Frontal cortex (tissue), 4 donors: ENCODE data around the gene PLAAT3. TPM values are rescaled to one million over a fixed set of nuclear protein-coding genes. Genes with fewer than 3 reads are reported as not detected.

Source experiments
- DNase-seq, 2 donors: peaks; one replicate each; pipeline ENCODE4 v3.0.0; 2012; ENCODE audit warnings: low spot score in 2 of 2
- FAIRE-seq: peaks from 2 replicates; lab custom pipeline; 2012; peaks lifted over from hg19 to GRCh38; lab: Jason Lieb, UNC
- total RNA-seq: library from RNA; depleted of rRNA; stranded (reverse); fragments of >200 nt; gene quantifications from one replicate; pipeline ENCODE4 v1.2.3, GENCODE V29; 2014
- donor health status: control.
- donor health status: control.
- donor health status: control.

PLAAT3 gene
- total RNA-seq, 1 donor from 2014 or later: 2.4 TPM

GRCh38 chr11:63573881-63574855 is 40.1 kb downstream of the PLAAT3 start:
- no peak for FAIRE-seq
- no peak for DNase-seq

GRCh38 chr11:63572026-63572688 is 42.1 kb downstream of the PLAAT3 start:
- DNase-seq (no peak), FAIRE-seq (no peak)

GRCh38 chr11:63569570-63569969 is 44.7 kb downstream of the PLAAT3 start:
- DNase-seq (no peak), FAIRE-seq (no peak)

GRCh38 chr11:63567044-63567840 is 47.0 kb downstream of the PLAAT3 start:
- DNase-seq (no peak), FAIRE-seq (no peak)

- DNase-seq (no peak), FAIRE-seq (no peak)
Observed at GRCh38 chr11:63564784-63565350, 49.4 kb downstream of the PLAAT3 start.

- DNase-seq: no peak
Observed at GRCh38 chr11:63564056-63564774, 50.0 kb downstream of the PLAAT3 start.

GRCh38 chr11:63563201-63564055 is 50.8 kb downstream of the PLAAT3 start, which contains the start of gene PLAAT2:
Gene PLAAT2 (minus strand): TSS chr11:63563379. CDS start chr11:63563324, 55 bp downstream.
- DNase-seq (no peak), FAIRE-seq (no peak)

More at GRCh38 chr11:63564056-63564774, 50.0 kb downstream of the PLAAT3 start:
- no peak for FAIRE-seq

GRCh38 chr11:63560506-63561180 is 53.6 kb downstream of the PLAAT3 start:
- no peak for FAIRE-seq
- DNase-seq: no peak

- FAIRE-seq: no peak
- no peak for DNase-seq
Observed at GRCh38 chr11:63558459-63559157, 55.6 kb downstream of the PLAAT3 start.

- DNase-seq: no peak
- FAIRE-seq: no peak
Observed at GRCh38 chr11:63557570-63557969, 56.7 kb downstream of the PLAAT3 start.

GRCh38 chr11:63556404-63557013 is 57.7 kb downstream of the PLAAT3 start:
- FAIRE-seq (no peak), DNase-seq (no peak)

- DNase-seq (no peak), FAIRE-seq (no peak)
Observed at GRCh38 chr11:63554877-63555223, 59.4 kb downstream of the PLAAT3 start.

- FAIRE-seq: no peak
Observed at GRCh38 chr11:63553759-63554158, 60.5 kb downstream of the PLAAT3 start.

GRCh38 chr11:63552921-63553320 is 61.3 kb downstream of the PLAAT3 start:
- FAIRE-seq (no peak), DNase-seq (no peak)

More at GRCh38 chr11:63553759-63554158, 60.5 kb downstream of the PLAAT3 start:
- no peak for DNase-seq

GRCh38 chr11:63551889-63552266 is 62.4 kb downstream of the PLAAT3 start:
- DNase-seq (no peak), FAIRE-seq (no peak)

- no peak for DNase-seq
- no peak for FAIRE-seq
Observed at GRCh38 chr11:63551091-63551888, 62.9 kb downstream of the PLAAT3 start.
